ENCODE measurements around the gene TICAM2.

TICAM2 gene

GRCh38 chr5:115634343-115635132 is 32.3 kb upstream of the TICAM2 start:
- Histone ChIP-seq H3K9me3 (ENCODE audit: control insufficient read depth in 2 of 2, low read length in 2 of 2) (no peaks in the 10 kb centered on the region), H3K9ac (ENCODE audit: low read depth in 1 of 2, low read length in 2 of 2) (peak overlapping the region; percentile 41 to 68), H3K36me3 (ENCODE audit: control insufficient read depth in 2 of 2, insufficient read depth in 2 of 2, low read length in 2 of 2) (no peaks in the 10 kb centered on the region), H3K27ac (ENCODE audit: low read depth in 2 of 2, low read length in 2 of 2) (peak overlapping the region; percentile 25 to 62), H3K4me1 (ENCODE audit: control insufficient read depth in 2 of 2, insufficient read depth in 2 of 2, low read length in 2 of 2) (peaks cover 0 to 2% of the 10 kb centered on the region in 2 donors), H3K27me3 (ENCODE audit: control insufficient read depth in 2 of 2, insufficient read depth in 2 of 2, low read length in 2 of 2) (peaks cover 0 to 5% of the 10 kb centered on the region in 2 donors), H3K4me3 (ENCODE audit: low read length in 2 of 2) (peak overlapping the region; percentile 44 to 74)

- Histone ChIP-seq H3K27ac (ENCODE audit: low read depth in 2 of 2, low read length in 2 of 2) (no peak overlapping the region), H3K9me3 (ENCODE audit: control insufficient read depth in 2 of 2, low read length in 2 of 2) (no peaks in the 10 kb centered on the region), H3K9ac (ENCODE audit: low read depth in 1 of 2, low read length in 2 of 2) (no peak overlapping the region), H3K4me3 (ENCODE audit: low read length in 2 of 2) (no peak overlapping the region), H3K4me1 (ENCODE audit: control insufficient read depth in 2 of 2, insufficient read depth in 2 of 2, low read length in 2 of 2) (peaks cover 4 to 5% of the 10 kb centered on the region in 2 donors), H3K36me3 (ENCODE audit: control insufficient read depth in 2 of 2, insufficient read depth in 2 of 2, low read length in 2 of 2) (no peaks in the 10 kb centered on the region), H3K27me3 (ENCODE audit: control insufficient read depth in 2 of 2, insufficient read depth in 2 of 2, low read length in 2 of 2) (no peaks in the 10 kb centered on the region)
Observed at GRCh38 chr5:115629903-115630302, 27.6 kb upstream of the TICAM2 start.

GRCh38 chr5:115627295-115627865 is 25.1 kb upstream of the TICAM2 start:
- Histone ChIP-seq H3K27ac (ENCODE audit: low read depth in 2 of 2, low read length in 2 of 2) (no peak overlapping the region), H3K9me3 (ENCODE audit: control insufficient read depth in 2 of 2, low read length in 2 of 2) (no peaks in the 10 kb centered on the region)

GRCh38 chr5:115626445-115626823 is 24.2 kb upstream of the TICAM2 start:
- no peaks in the 10 kb centered on the region for H3K9me3 ChIP-seq (ENCODE audit: control insufficient read depth in 2 of 2, low read length in 2 of 2)
- H3K9ac ChIP-seq (ENCODE audit: low read depth in 1 of 2, low read length in 2 of 2), result peak overlapping the region; percentile 89 to 99
- H3K4me3 ChIP-seq (ENCODE audit: low read length in 2 of 2), result peak overlapping the region; percentile 66 to 85
- H3K27ac ChIP-seq (ENCODE audit: low read depth in 2 of 2, low read length in 2 of 2), result peak overlapping the region; percentile 71 to 75
- H3K4me1 ChIP-seq (ENCODE audit: control insufficient read depth in 2 of 2, insufficient read depth in 2 of 2, low read length in 2 of 2), result peaks cover 25 to 33% of the 10 kb centered on the region in 2 donors
- no peaks in the 10 kb centered on the region for H3K27me3 ChIP-seq (ENCODE audit: control insufficient read depth in 2 of 2, insufficient read depth in 2 of 2, low read length in 2 of 2)
- H3K36me3 ChIP-seq (ENCODE audit: control insufficient read depth in 2 of 2, insufficient read depth in 2 of 2, low read length in 2 of 2), result peaks cover 0 to 1% of the 10 kb centered on the region in 2 donors

More at GRCh38 chr5:115627295-115627865, 25.1 kb upstream of the TICAM2 start:
- Histone ChIP-seq H3K36me3 (ENCODE audit: control insufficient read depth in 2 of 2, insufficient read depth in 2 of 2, low read length in 2 of 2) (no peaks in the 10 kb centered on the region), H3K4me1 (ENCODE audit: control insufficient read depth in 2 of 2, insufficient read depth in 2 of 2, low read length in 2 of 2) (peaks cover 20 to 28% of the 10 kb centered on the region in 2 donors), H3K4me3 (ENCODE audit: low read length in 2 of 2) (no peak overlapping the region), H3K9ac (ENCODE audit: low read depth in 1 of 2, low read length in 2 of 2) (no peak overlapping the region), H3K27me3 (ENCODE audit: control insufficient read depth in 2 of 2, insufficient read depth in 2 of 2, low read length in 2 of 2) (no peaks in the 10 kb centered on the region)

GRCh38 chr5:115625579-115626444 is 23.5 kb upstream of the TICAM2 start, which contains the start of gene TMED7:
Gene TMED7, minus strand, starts transcription at chr5:115626036. Its CDS starts 244 bp downstream, at chr5:115625792.
- Histone ChIP-seq H3K9me3 (ENCODE audit: control insufficient read depth in 2 of 2, low read length in 2 of 2) (no peaks in the 10 kb centered on the region), H3K4me1 (ENCODE audit: control insufficient read depth in 2 of 2, insufficient read depth in 2 of 2, low read length in 2 of 2) (peaks cover 25 to 33% of the 10 kb centered on the region in 2 donors), H3K4me3 (ENCODE audit: low read length in 2 of 2) (peak within 1 kb of the TSS; percentile 92 to 96), H3K27ac (ENCODE audit: low read depth in 2 of 2, low read length in 2 of 2) (peak within 1 kb of the TSS; percentile 95 to 96), H3K36me3 (ENCODE audit: control insufficient read depth in 2 of 2, insufficient read depth in 2 of 2, low read length in 2 of 2) (peaks cover 0 to 3% of the 10 kb centered on the region in 2 donors), H3K27me3 (ENCODE audit: control insufficient read depth in 2 of 2, insufficient read depth in 2 of 2, low read length in 2 of 2) (no peaks in the 10 kb centered on the region), H3K9ac (ENCODE audit: low read depth in 1 of 2, low read length in 2 of 2) (peak within 1 kb of the TSS; percentile 96 to 99)

GRCh38 chr5:115624994-115625393 is 22.7 kb upstream of the TICAM2 start:
- Histone ChIP-seq H3K4me3 (ENCODE audit: low read length in 2 of 2) (peak overlapping the region; percentile 92 to 96), H3K9me3 (ENCODE audit: control insufficient read depth in 2 of 2, low read length in 2 of 2) (no peaks in the 10 kb centered on the region), H3K4me1 (ENCODE audit: control insufficient read depth in 2 of 2, insufficient read depth in 2 of 2, low read length in 2 of 2) (peaks cover 25 to 33% of the 10 kb centered on the region in 2 donors), H3K27me3 (ENCODE audit: control insufficient read depth in 2 of 2, insufficient read depth in 2 of 2, low read length in 2 of 2) (no peaks in the 10 kb centered on the region), H3K27ac (ENCODE audit: low read depth in 2 of 2, low read length in 2 of 2) (peak overlapping the region; percentile 95 to 96), H3K9ac (ENCODE audit: low read depth in 1 of 2, low read length in 2 of 2) (peak overlapping the region; percentile 96 to 99), H3K36me3 (ENCODE audit: control insufficient read depth in 2 of 2, insufficient read depth in 2 of 2, low read length in 2 of 2) (peaks cover under 1 to 4% of the 10 kb centered on the region in 2 donors)

GRCh38 chr5:115623658-115624057 is 21.4 kb upstream of the TICAM2 start:
- Histone ChIP-seq H3K4me1 (ENCODE audit: control insufficient read depth in 2 of 2, insufficient read depth in 2 of 2, low read length in 2 of 2) (peaks cover 25 to 33% of the 10 kb centered on the region in 2 donors), H3K27ac (ENCODE audit: low read depth in 2 of 2, low read length in 2 of 2) (peak overlapping the region; percentile 95 to 96), H3K36me3 (ENCODE audit: control insufficient read depth in 2 of 2, insufficient read depth in 2 of 2, low read length in 2 of 2) (peaks cover 14 to 15% of the 10 kb centered on the region in 2 donors), H3K27me3 (ENCODE audit: control insufficient read depth in 2 of 2, insufficient read depth in 2 of 2, low read length in 2 of 2) (no peaks in the 10 kb centered on the region), H3K9ac (ENCODE audit: low read depth in 1 of 2, low read length in 2 of 2) (peak overlapping the region in 1 of 2 donors; percentile 9), H3K9me3 (ENCODE audit: control insufficient read depth in 2 of 2, low read length in 2 of 2) (no peaks in the 10 kb centered on the region), H3K4me3 (ENCODE audit: low read length in 2 of 2) (peak overlapping the region; percentile 92 to 96)

GRCh38 chr5:115621365-115621900 is 19.2 kb upstream of the TICAM2 start:
- peaks cover 22 to 30% of the 10 kb centered on the region in 2 donors for H3K4me1 ChIP-seq (ENCODE audit: control insufficient read depth in 2 of 2, insufficient read depth in 2 of 2, low read length in 2 of 2)
- H3K9ac ChIP-seq (ENCODE audit: low read depth in 1 of 2, low read length in 2 of 2), result no peak overlapping the region
- peaks cover 21 to 23% of the 10 kb centered on the region in 2 donors for H3K36me3 ChIP-seq (ENCODE audit: control insufficient read depth in 2 of 2, insufficient read depth in 2 of 2, low read length in 2 of 2)
- no peak overlapping the region for H3K27ac ChIP-seq (ENCODE audit: low read depth in 2 of 2, low read length in 2 of 2)
- H3K4me3 ChIP-seq (ENCODE audit: low read length in 2 of 2), result no peak overlapping the region
- no peaks in the 10 kb centered on the region for H3K9me3 ChIP-seq (ENCODE audit: control insufficient read depth in 2 of 2, low read length in 2 of 2)
- no peaks in the 10 kb centered on the region for H3K27me3 ChIP-seq (ENCODE audit: control insufficient read depth in 2 of 2, insufficient read depth in 2 of 2, low read length in 2 of 2)

- H3K4me1 ChIP-seq (ENCODE audit: control insufficient read depth in 2 of 2, insufficient read depth in 2 of 2, low read length in 2 of 2), result peaks cover under 1% of the 10 kb centered on the region in 2 donors
- H3K27ac ChIP-seq (ENCODE audit: low read depth in 2 of 2, low read length in 2 of 2), result no peak overlapping the region
- no peaks in the 10 kb centered on the region for H3K9me3 ChIP-seq (ENCODE audit: control insufficient read depth in 2 of 2, low read length in 2 of 2)
- H3K36me3 ChIP-seq (ENCODE audit: control insufficient read depth in 2 of 2, insufficient read depth in 2 of 2, low read length in 2 of 2), result peaks cover 34 to 56% of the 10 kb centered on the region in 2 donors
- no peak overlapping the region for H3K9ac ChIP-seq (ENCODE audit: low read depth in 1 of 2, low read length in 2 of 2)
- H3K27me3 ChIP-seq (ENCODE audit: control insufficient read depth in 2 of 2, insufficient read depth in 2 of 2, low read length in 2 of 2), result no peaks in the 10 kb centered on the region
- no peak overlapping the region for H3K4me3 ChIP-seq (ENCODE audit: low read length in 2 of 2)
Observed at GRCh38 chr5:115616892-115617291, 14.6 kb upstream of the TICAM2 start.
